GM10847 (cell line): Measurements from ENCODE around the gene TUBB8B.
"Not testable (repeated sequence)": the region's sequence is repeated elsewhere in the genome, so short reads cannot be mapped to it uniquely, and the experiment has no call there.

Experiments
- POLR2A ChIP-seq: IDR thresholded peaks from 2 replicates; pipeline ENCODE4 v1.6.1; 2011; ENCODE audit not compliant: insufficient read length; ENCODE audit errors: extremely low read depth

The TUBB8B gene

GRCh38 chr18:49176-49665, at the start of gene TUBB8B:
Gene TUBB8B, minus strand, starts transcription at chr18:49615. Its CDS starts 58 bp downstream, at chr18:49557.
- not testable (repeated sequence) for TF ChIP-seq POLR2A
